Tongue (tissue), 2 donors: ENCODE measurements around the gene CTSA. TPM values are rescaled to one million over a fixed set of nuclear protein-coding genes. Genes with fewer than 3 reads are reported as not detected.

Source experiments
- DNase-seq: peaks from one replicate; pipeline ENCODE4 v3.0.0-alpha.2; 2015
- total RNA-seq: library from RNA; depleted of rRNA; stranded (reverse); fragments of >200 nt; gene quantifications from one replicate; pipeline ENCODE4 v1.2.3, GENCODE V29; 2014

The CTSA gene
- total RNA-seq = 32.6 TPM

DNA sequence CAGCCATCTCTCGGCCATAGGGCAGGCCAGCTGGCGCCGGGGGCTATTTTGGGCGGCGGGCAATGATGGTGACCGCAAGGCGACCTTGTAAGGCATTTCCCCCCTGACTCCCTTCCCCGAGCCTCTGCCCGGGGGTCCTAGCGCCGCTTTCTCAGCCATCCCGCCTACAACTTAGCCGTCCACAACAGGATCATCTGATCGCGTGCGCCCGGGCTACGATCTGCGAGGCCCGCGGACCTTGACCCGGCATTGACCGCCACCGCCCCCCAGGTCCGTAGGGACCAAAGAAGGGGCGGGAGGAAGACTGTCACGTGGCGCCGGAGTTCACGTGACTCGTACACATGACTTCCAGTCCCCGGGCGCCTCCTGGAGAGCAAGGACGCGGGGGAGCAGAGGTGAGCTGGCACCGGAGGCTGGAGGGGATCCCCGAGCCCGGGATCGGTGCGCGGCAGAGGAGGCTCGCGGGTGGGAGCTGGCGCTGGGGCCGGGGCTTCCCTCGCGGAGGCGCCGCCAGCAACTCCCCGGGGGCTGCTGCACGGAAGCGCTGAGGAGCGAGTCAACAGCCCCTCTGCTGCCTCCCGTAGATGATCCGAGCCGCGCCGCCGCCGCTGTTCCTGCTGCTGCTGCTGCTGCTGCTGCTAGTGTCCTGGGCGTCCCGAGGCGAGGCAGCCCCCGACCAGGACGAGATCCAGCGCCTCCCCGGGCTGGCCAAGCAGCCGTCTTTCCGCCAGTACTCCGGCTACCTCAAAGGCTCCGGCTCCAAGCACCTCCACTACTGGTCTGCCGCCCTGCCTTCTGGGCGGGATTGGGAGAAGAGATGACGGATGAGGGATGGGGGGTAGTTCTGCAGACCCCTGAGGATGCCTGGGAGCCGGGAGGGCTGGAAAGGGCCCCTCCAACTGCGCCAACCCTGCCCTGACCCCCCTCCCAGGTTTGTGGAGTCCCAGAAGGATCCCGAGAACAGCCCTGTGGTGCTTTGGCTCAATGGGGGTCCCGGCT lies at the start of gene CTSA, which contains the start of gene NEURL2:
TSS of gene CTSA (plus strand) at position 351 of the 999 bp plus-strand sequence. CDS start at position 585, 234 bp downstream.
TSS of gene NEURL2 (minus strand) at position 224 of the 999 bp plus-strand sequence. CDS start at position 7, 217 bp downstream.
- DNase-seq = peak; percentile 95

DNA sequence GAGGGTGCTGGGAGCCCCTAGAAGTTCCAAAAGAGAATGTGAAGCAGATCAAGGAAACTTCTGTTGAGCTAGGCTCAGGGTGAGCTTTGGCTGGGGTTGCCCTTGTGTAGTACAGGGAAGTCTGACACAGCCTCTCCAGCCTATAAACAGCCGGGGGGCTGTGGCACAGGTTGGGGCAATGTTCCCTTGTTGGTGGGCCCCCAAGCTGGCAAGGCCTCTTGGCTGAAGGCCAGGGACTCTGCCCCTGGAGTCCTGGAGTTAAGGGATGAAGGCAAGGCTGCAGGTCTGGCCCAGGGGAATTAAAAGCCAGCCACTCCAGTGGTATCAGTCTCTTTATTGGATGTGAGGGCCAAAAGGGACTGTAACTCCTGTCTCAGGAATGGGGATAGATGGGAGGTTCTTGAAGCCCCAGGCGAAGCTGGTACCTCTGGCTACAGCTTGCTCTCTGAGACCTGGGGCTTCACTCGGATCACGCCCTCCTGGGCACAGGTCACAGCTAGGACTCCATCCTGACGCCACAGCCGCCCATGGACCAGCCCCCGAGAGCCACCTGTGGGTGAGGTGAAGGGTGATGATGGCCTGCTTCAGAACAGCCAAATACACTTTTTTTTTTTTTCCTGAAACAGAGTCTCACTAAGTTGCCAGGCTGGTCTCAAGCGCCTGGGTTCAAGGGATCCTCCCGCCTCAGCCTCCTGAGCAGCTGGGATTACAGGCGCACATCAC lies 49.6 kb upstream of the CTSA start:
- no peak for DNase-seq

DNA sequence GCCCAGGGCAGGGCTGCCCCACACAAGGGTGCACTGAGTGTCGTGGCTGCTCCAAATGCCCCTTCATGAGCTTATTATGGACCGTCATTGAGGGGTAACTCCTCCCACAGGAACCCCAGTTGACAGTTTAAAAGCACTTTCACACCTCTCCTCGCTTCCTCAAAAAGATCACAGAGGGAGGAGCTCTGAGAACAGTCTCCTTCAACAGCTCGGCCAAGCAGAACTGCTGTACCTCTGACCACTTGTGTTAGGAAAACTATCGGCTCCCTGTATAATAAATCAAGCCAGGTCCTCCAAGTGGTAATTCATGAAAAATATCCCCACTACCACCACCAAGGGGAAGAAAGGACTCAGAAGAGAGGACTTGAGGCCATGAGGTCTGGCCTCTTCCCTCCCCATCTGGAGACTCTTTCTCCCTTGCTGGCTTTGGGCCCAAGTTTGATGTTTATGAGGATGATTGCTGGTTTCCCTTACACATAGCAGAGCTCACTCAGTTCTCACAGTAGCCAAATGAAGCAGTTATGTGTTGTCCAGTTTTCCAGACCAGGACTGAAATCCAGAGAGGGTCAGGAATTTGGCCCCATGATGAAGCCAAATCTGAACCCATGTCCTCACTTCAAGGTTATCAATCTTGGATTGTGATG lies 48.8 kb upstream of the CTSA start:
- no peak for DNase-seq

DNA sequence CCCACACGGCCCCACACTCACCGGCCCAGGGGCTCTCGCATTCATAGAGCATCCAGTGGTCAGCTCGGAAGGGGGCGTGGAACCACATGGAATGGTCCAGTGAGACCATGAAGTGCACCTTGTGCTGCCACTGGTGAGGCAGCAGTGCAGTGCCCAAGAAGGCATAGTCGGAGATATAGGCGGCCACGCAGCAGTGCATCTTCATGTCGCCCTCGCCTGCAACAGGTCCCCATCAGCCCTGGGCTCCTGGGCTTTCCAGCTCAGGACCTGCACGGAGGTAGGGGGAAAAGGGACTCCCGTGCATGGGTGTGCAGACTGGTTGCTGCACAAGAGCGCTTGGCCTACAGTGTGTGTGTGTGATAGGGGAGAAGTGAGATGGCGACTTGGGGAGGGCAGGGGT lies 47.6 kb upstream of the CTSA start:
- DNase-seq = no peak

DNA sequence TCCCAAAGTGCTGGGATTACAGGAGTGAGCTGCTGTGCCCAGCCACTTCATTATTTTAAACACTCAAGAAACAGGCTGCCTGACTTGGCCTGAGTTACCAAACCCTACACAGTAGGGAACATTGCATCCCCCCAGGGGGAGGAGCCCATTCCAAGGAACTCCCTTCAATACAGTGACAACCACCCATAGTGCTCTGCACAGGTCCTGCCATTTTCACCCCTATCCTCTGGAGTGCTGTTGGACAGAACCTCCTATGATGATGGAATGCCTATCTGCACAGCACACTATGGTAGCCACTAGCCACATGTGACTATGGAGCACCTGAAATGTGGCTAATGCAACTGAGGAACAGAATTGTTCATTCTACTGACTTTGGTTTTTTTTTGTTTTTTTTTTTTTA lies 45.7 kb upstream of the CTSA start:
- no peak for DNase-seq

DNA sequence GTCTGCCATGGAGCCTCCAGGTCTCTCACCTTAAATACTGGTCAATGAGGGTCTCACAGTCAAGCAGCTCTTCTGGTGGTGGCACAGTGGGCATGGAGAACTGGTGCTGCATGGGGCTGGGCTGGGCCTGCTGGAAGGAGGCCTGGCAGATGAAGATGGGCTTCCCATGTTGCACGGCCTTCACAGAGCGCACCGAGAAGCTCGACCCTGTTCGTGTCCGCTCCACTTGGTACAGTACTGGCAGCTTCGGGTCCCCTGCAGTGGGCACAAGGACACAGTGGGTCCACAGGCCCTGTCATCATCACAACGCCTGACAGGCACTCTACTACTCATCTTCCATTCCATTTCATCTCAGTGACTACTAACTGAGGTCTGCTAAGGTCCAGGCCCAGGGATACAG lies 42.7 kb upstream of the CTSA start:
- no peak for DNase-seq

DNA sequence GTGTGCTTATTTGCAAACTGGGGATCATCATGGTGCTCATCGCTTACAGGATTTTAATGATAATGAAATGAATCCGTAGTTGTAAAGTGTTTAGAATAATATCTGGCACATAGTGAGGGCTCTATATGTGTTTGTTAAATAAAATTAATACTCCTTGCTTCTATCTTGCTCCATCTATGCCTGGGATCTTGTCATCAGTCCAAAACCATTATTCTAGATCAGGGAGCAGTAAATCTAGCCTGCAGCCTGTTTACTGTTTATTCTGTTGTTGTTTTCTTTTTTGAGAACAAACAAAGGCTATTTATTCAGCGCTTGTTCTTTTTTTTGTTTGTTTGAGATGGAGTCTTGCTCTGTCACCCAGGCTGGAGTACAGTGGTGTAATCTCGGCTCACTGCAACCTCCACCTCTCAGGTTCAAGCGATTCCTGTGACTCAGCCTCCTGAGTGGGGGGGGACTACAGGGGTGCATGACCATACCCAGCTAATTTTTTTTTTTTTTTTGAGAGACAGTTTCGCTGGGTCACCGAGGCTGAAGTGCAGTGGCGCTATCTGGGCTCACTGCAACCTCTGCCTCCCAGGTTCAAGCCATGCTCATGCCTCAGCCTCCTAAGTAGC lies 42.1 kb upstream of the CTSA start:
- DNase-seq = no peak

DNA sequence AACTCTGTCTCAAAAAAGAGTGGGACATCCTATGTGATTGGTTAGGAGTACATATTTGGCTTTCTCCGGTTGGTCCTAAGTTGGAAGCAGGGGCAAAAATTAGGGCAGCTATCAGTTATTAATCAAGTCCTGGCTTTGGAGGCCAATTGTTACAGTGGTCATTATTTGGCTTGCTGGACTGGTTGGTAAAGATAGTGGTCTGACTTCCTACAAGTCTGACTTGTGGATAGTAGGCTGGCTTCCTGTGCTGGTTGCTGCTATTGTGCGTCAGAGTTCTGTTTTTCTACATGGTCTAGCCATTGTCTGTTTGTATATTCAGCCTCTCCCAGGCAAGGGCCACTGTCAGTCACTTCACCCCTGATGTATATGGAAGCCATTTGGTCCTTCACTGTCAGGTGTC lies 40.9 kb upstream of the CTSA start:
- DNase-seq = no peak

DNA sequence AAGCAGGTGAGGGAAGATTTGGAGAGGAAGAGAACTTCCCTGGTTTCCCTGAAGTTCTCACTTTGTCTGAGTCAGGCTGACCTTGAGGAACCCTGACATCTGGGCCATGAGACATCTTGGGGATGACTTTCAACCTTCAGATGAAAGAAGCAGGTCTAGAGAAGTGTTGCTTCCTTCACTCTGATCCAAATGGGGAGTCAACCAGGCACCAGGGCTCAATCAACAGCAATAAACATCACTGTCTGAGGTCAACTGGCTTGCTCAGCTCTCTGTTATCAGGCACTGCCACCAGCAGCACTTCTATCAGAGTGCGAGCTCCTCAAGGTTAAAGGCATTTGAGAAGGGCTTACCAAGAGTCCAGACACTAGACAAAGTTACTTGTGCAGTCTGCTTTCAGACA lies 40.2 kb upstream of the CTSA start:
- DNase-seq = no peak

DNA sequence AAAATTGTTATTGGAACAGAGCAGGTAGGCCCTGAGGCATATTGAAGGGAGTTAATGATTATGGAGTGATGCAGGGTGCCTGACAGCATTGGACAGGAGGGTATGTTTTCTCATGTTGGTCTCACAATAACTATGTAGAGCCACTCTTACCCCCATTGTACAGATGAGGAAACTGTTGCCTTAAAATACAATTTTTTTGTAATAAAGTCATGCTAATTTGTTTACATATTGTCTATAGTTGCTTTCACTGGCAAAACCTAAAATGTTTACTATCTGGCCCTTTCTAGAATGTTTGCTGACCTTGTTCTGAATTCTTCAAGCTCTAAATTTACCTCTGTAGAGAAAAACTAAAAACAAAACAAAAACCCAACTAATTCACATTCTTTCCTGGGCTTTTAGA lies 39.6 kb upstream of the CTSA start:
- DNase-seq = no peak

DNA sequence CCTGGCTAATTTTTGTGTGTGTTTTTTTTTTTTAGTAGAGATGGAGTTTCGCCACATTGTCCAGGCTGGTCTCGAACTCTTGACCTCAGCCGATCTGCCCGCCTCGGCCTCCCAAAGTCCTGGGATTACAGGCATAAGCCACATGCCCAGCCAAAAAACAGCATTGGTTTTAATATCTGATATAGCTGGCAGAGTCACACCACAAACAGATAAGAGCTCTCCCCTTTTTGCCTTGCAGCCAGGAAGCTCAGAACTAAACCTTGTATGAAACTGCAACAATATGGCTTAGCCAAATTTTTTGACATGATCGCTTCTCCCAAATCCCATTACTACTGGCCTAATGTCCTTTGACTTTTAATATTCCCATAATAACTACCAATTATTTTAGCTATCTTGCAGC lies 38.8 kb upstream of the CTSA start:
- DNase-seq = no peak

DNA sequence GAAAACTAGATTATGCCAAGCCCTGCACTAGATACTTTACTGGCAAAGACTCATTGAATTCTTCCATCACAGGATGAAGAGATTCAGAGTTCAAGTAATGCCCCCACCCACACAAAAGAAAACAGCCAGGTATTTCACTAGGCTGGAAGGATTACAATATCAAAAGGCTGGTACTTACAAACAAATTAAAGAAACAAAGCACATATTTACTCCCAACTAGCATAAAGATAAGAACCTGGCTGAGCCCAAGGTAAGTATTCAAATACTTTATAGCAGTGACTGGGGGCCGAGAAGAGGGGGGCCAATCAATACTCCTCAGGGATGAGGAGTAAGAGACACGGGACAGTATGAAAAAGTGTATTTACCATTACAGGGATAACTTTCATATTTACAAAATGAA lies 37.7 kb upstream of the CTSA start:
- DNase-seq = no peak

DNA sequence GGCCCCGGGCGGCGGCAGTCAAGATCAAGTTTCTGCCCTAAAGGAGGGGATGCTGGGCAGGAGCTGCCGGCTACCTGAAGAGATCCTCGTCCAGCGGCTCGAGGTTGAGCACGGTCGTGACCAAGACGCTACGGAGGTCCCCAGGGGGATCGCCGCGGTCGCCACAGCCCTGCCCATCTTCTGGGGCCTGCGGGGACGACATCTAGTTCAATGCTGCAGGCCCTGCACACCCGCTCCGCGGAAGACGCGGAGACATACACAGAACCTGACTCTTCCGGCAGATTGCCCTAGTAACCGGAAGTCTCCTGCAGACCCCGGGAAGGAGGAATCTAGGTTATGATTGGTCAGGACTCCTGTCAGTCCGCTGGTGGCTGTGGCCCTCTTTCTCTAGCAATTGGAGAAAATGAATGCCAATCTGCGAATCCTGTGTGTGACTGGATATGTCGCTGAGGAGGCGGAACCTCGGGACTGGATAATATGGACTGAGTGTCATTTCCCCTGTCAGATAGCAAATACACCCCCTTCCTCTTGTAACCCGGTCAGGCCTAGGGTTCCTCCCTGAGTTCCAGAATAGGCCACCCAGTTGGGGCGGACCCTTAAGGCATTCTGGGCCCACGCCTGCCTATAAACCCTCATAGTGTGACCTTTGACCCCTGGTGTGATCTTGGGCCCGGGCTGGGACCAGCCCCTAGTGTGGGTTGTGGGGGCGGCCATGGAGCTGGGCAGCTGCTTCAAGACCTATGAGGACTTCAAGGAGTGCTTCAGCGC lies 33.8 kb upstream of the CTSA start, which contains the start of the genes ACOT8 and ZSWIM3:
TSS of gene ACOT8 (minus strand) at position 279 of the 768 bp plus-strand sequence. CDS start at position 202, 77 bp downstream.
TSS of gene ZSWIM3 (plus strand) at position 501 of the 768 bp plus-strand sequence. CDS start at position 713, 212 bp downstream.
- DNase-seq = peak; percentile 100

DNA sequence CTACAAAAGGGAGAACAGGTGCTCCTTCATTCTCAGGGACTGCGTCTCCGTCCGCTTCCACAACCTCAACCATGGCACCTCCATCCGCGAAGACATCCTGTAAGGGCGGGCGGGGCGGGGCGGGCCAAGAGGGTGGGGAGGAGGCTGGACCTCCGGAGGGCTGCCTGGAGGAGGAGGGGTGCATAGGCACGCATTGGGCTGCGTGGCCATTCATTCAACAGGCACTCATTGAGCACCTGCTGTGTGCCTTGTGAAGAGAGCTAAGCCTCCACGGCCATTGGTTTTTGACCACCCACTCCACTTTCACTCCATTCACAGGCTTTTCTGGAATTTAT lies 33.3 kb upstream of the CTSA start:
- DNase-seq = no peak

DNA sequence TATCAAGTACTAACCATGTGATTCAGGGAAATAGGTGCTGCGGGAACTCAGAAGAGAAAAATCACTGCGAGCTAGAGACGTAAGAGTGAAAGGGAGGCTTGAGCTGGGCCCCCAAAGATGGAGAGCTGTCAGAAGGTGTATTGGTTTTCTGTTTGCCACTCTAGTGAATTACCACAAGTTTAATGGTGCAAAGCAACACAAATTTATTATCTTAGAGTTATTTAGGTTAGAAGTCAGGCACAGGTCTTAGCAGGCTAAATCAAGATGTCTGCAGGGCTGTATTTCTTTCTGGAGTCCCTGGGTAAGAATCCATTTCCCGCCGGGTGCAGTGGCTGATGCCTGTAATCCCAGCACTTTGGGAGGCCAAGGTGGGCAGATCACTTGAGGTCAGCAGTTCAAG lies 31.2 kb upstream of the CTSA start:
- DNase-seq = no peak

DNA sequence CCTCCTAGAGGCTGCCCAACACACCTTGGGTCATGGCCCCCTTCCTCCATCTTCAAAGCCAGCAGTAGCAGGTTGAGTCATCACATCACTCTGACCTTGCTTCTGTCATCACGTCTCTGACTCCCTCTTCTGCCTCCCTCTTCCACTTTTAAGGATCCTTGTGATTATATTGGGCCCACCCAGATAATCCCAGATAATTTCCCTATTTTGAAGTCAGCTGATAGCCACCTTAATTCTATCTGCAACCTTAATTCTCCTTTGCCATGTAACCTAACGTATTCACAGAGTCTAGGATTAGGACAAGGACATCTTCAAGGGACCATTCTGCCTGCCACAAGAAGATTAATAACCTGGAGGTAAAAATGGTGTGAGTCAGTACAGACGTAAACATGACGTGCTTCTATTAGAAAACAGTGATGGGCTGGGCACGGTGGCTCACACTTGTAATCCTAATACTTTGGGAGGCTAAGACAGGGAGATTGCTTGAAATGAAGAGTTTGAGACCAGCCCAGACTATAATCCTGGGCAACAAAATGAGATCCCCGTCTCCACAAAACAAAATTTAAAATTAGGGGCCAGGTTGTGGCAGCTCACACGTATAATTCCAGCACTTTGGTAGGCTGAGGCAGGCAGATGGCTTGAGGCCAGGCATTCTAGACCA lies 30.4 kb upstream of the CTSA start:
- DNase-seq = no peak

DNA sequence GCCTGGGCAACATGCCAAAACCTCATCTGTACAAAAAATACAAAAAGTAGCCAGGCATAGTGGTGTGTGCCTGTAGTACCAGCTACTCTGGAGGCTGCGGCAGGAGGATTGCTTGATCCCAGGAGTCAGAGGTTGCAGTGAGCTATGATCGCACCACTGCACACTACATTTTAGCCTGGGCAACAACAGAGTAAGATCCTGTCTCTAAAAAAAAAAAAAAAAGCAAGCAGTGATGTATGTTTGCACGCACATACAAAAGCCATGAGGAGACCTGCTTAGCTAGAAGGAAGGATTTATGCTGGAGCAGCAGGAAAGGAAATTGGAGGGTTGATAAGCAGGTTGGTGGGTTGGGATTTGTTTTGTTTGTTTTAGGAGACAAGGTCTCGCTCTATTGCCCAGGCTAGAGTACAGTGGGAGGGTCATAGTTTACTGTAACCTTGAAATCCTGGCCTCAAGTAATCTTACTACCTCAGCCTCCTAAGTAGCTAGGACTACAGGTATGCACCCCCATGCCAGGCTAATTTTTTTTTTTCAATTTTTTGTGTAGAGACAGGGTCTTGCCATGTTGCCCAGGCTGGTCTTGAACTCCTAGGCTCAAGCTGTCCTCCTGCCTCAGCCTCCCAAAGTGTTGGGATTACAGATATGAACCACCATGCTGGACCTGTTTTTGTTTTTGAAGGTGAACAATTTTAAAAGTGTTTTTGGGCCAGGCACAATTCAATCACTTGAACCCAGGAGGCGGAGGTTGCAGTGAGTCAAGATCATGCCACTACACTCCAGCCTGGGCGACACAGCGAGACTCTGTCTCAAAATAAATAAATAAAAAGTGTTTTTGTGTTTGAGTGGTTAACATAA lies 29.7 kb upstream of the CTSA start:
- no peak for DNase-seq

DNA sequence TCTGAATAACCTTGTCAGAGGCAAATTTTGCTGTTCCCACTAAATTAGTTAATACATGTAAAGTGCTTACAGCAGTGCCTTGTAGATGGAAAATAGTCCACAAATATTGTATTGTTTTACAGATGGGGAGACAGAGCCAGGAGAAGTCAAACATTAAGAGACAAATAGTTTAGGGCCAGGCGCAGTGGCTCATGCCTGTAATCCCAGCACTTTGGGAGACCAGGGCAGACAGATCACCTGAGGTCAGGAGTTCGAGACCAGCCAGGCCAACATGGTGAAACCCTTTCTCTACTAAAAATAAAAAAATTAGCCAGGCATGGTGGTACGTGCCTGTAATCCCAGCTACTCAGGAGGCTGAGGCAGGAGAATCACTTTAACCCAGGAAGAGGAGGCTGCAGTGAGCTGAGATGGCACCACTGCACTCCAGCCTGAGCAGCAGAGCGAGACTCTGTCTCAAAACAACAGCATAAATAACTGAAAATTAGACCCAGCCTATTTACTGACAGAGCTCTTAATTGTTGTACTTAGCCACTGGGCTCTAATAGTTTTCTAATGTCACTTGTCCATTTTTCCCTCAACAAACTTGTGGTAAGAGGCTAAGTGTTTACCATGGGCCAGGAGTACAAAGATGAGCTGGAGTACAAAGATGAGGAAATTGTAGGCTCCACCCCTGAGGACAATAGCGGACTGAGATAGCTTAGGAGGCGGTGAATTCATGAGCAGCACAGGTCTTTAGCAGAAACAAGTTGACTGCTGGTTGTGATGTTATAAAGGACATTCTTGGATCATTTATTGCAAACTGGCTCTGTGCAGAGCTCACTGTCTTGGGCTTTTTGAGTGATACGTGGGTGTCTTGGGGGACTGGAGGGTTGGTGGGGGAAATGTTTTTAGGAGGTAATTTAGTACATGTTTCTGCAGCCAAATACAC lies 27.3 kb upstream of the CTSA start:
- DNase-seq = no peak

DNA sequence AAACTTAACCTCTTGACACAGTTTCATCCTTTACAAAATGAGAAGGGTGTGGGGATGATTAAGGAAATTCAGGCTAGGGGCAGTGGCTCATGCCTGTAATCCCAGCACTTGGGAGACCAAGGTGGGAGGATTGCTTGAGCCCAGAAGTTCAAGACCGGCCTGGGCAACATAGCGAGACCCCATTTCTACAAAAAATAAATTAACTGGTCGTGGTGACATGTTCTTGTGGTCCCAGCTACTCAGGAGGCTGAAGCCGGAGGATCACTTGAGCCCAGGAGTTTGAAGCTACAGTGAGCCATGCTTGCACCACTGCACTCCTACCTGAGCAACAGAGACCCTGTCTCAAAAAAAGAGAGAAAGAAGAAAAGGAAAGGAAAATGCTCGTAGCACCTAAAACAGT lies 24.7 kb upstream of the CTSA start:
- no peak for DNase-seq
